HG03521 (cell line): ENCODE measurements around the gene CYP27A1.
"Not testable (repeated sequence)": the region's sequence is repeated elsewhere in the genome, so short reads cannot be mapped to it uniquely, and the experiment has no call there.

ENCODE experiments used
- ATAC-seq: cut with Tn5 transposase; IDR thresholded peaks from one replicate; pipeline ENCODE4 v1.9.1; 2021; ENCODE audit warnings: mild to moderate bottlenecking, moderate library complexity; ENCODE audit not compliant: unreplicated experiment

CYP27A1 gene

GRCh38 chr2:218772759-218773158, 9.2 kb upstream of the CYP27A1 start:
- not testable (repeated sequence) for ATAC-seq

GRCh38 chr2:218773881-218774280, 8.1 kb upstream of the CYP27A1 start:
- no peak for ATAC-seq

- ATAC-seq, result no peak
These were observed 5.5 kb upstream of the CYP27A1 start for GRCh38 chr2:218776488-218776887.

GRCh38 chr2:218777276-218777990, 4.5 kb upstream of the CYP27A1 start:
- no peak for ATAC-seq

- no peak for ATAC-seq
These were observed 1.9 kb upstream of the CYP27A1 start for GRCh38 chr2:218780046-218780445.

- no peak for ATAC-seq
These were observed 876 bp upstream of the CYP27A1 start for GRCh38 chr2:218780851-218781690.

GRCh38 chr2:218782528-218782844, 539 bp downstream of the CYP27A1 start:
- no peak for ATAC-seq

GRCh38 chr2:218783688-218784087, 1.7 kb downstream of the CYP27A1 start:
- ATAC-seq, result no peak

GRCh38 chr2:218785103-218785502, 3.2 kb downstream of the CYP27A1 start:
- no peak for ATAC-seq

- ATAC-seq, result no peak
These were observed 4.2 kb downstream of the CYP27A1 start for GRCh38 chr2:218786133-218786532.

- no peak for ATAC-seq
These were observed 6.7 kb downstream of the CYP27A1 start for GRCh38 chr2:218788529-218789255.

GRCh38 chr2:218792433-218792832, 10.5 kb downstream of the CYP27A1 start:
- no peak for ATAC-seq

GRCh38 chr2:218796691-218797090, 14.7 kb downstream of the CYP27A1 start:
- no peak for ATAC-seq

- ATAC-seq, result no peak
These were observed 17.0 kb downstream of the CYP27A1 start for GRCh38 chr2:218798767-218799504.

- ATAC-seq, result no peak
These were observed 18.0 kb downstream of the CYP27A1 start for GRCh38 chr2:218799990-218800389.

- ATAC-seq, result no peak
These were observed 20.5 kb downstream of the CYP27A1 start for GRCh38 chr2:218802386-218802994.

GRCh38 chr2:218804817-218805216, 22.9 kb downstream of the CYP27A1 start:
- ATAC-seq, result no peak

- no peak for ATAC-seq
These were observed 23.7 kb downstream of the CYP27A1 start for GRCh38 chr2:218805627-218806026.

GRCh38 chr2:218806346-218806978, 24.5 kb downstream of the CYP27A1 start:
- no peak for ATAC-seq

- no peak for ATAC-seq
These were observed 25.7 kb downstream of the CYP27A1 start for GRCh38 chr2:218807626-218808025.
